BJ (cell line): Measurements from ENCODE around the gene CAPN10. TPM values are rescaled to one million over a fixed set of nuclear protein-coding genes. Genes with fewer than 3 reads are reported as not detected.

Source experiments
- CTCF ChIA-PET: fragments of 350-600 bp; formaldehyde crosslinking; extraction: SDS; loops from one replicate; lab custom pipeline; 2021; ENCODE audit warnings: antibody characterized with exemption, inconsistent platforms; lab: Yijun Ruan, JAX
- POLR2A ChIA-PET: fragments of 300-600 bp; sonication (Branson Sonifier 250); formaldehyde crosslinking; extraction: SDS; loops from one replicate; lab custom pipeline; 2021; ENCODE audit warnings: antibody characterized with exemption; lab: Charles Lee
- DNase-seq: peaks from one replicate; pipeline ENCODE4 v3.0.0-alpha.2; 2011; ENCODE audit warnings: low read depth
- H3K27me3 ChIP-seq: 2 replicates; pipeline ENCODE4 v1.6.0; 2011; ENCODE audit warnings: low read length; ENCODE audit not compliant: control insufficient read depth, insufficient read depth
- H3K36me3 ChIP-seq: 2 replicates; pipeline ENCODE4 v1.5.1; 2011; ENCODE audit warnings: low read length; ENCODE audit not compliant: control insufficient read depth, insufficient read depth
- H3K4me3 ChIP-seq: 2 replicates; pipeline ENCODE4 v1.5.1; 2011; ENCODE audit warnings: low read depth, mild to moderate bottlenecking, control low read depth, low read length
- CTCF ChIP-seq: IDR thresholded peaks from 2 replicates; pipeline ENCODE4 v1.5.1; 2011; ENCODE audit warnings: low read depth, mild to moderate bottlenecking, control low read depth, inconsistent platforms, low read length, moderate library complexity; ENCODE audit not compliant: insufficient read depth
- polyA plus RNA-seq: library from polyadenylated mRNA; depleted of rRNA; stranded (reverse); fragments of >200 nt; gene quantifications from 2 replicates; pipeline ENCODE4 v1.2.3, GENCODE V29; 2011

CAPN10 gene
- polyA plus RNA-seq, 1 experiment: 14.9 TPM

GRCh38 chr2:240571314-240571973 lies 15.1 kb upstream of the CAPN10 start:
- Histone ChIP-seq H3K4me3 (no peak overlapping the region), H3K36me3 (peaks cover 20% of the 10 kb centered on the region), H3K27me3 (no peaks in the 10 kb centered on the region)
- ChIA-PET POLR2A (no interaction called here), CTCF (interaction anchor here (1.1 kb wide), 1 partner anchor 10 kb away, joined by 3 read pairs; no protein-coding TSS in a partner anchor)
- TF ChIP-seq CTCF: no peak
- DNase-seq: no peak

GRCh38 chr2:240572141-240573031 lies 14.1 kb upstream of the CAPN10 start:
- no peak for DNase-seq
- Histone ChIP-seq H3K27me3 (no peaks in the 10 kb centered on the region), H3K36me3 (peaks cover 26% of the 10 kb centered on the region), H3K4me3 (no peak overlapping the region)
- POLR2A ChIA-PET: no interaction called here
- TF ChIP-seq CTCF: no peak
- CTCF ChIA-PET: interaction anchor here (1.1 kb wide), 1 partner anchor 11 kb away, joined by 3 read pairs; no protein-coding TSS in a partner anchor

- Histone ChIP-seq H3K27me3 (no peaks in the 10 kb centered on the region), H3K36me3 (peaks cover 30% of the 10 kb centered on the region), H3K4me3 (no peak overlapping the region)
- TF ChIP-seq CTCF: no peak
- DNase-seq: no peak
- CTCF ChIA-PET: interaction anchor here (0.7 to 1.1 kb wide), 2 partner anchors 10 to 56 kb away, joined by 3 read pairs; no protein-coding TSS in a partner anchor
- POLR2A ChIA-PET: no interaction called here
Observed at GRCh38 chr2:240573071-240573515, 13.4 kb upstream of the CAPN10 start.

GRCh38 chr2:240573516-240574385 lies 12.8 kb upstream of the CAPN10 start:
- no peak for TF ChIP-seq CTCF
- ChIA-PET CTCF (interaction anchor here (0.7 to 1.1 kb wide), 2 partner anchors 10 to 56 kb away, joined by 3 read pairs; no protein-coding TSS in a partner anchor), POLR2A (no interaction called here)
- Histone ChIP-seq H3K4me3 (no peak overlapping the region), H3K27me3 (no peaks in the 10 kb centered on the region), H3K36me3 (peaks cover 30% of the 10 kb centered on the region)
- DNase-seq: no peak
